SK-N-SH (cell line): Measurements from ENCODE around the gene TOPBP1. TPM values are rescaled to one million over a fixed set of nuclear protein-coding genes. Genes with fewer than 3 reads are reported as not detected.

Source experiments
- CTCF ChIA-PET: fragments of 300-600, 350-600 bp; formaldehyde crosslinking; extraction: SDS; loops from one replicate; lab custom pipeline; 2021; lab: Yijun Ruan, JAX
- POLR2A ChIA-PET: fragments of 350-600 bp; sonication (Branson Sonifier 250); formaldehyde crosslinking; extraction: SDS; loops from one replicate; lab custom pipeline; 2020; ENCODE audit warnings: antibody characterized with exemption, inconsistent platforms; lab: Yijun Ruan, JAX
- DNase-seq: peaks from one replicate; pipeline ENCODE4 v3.0.0; 2012
- H2AFZ ChIP-seq: fragments of 200-600 bp; sonication (generic); 2 replicates; pipeline ENCODE4 v1.8.1; 2016; ENCODE audit warnings: antibody characterized with exemption, mild to moderate bottlenecking, low read depth
- H3F3A ChIP-seq: fragments of 200-600 bp; sonication (generic); replicated peaks from 2 replicates; pipeline ENCODE3; 2016; ENCODE audit warnings: antibody characterized with exemption, mild to moderate bottlenecking; ENCODE audit not compliant: insufficient read depth
- H3K27ac ChIP-seq, 2 experiments: fragments of 200-500 bp in 1 of 2; fragments of 200-600 bp in 1 of 2; sonication (Bioruptor generic) in 1 of 2; sonication (generic), shearing (Covaris generic) in 1 of 2; 2 replicates each; pipeline versions ENCODE4 v1.5.1 to v1.6.1; 2014 to 2016; ENCODE audit warnings: low read depth in 2 of 2, inconsistent platforms in 1 of 2, low read length in 1 of 2, mild to moderate bottlenecking in 1 of 2, mixed read lengths in 1 of 2
- H3K27me3 ChIP-seq: fragments of 200-600 bp; sonication (generic), shearing (Covaris generic); 2 replicates; pipeline ENCODE4 v1.6.1; 2016; ENCODE audit warnings: mixed run types; ENCODE audit not compliant: insufficient read depth
- H3K36me3 ChIP-seq, 2 experiments: fragments of 200-500 bp in 1 of 2; fragments of 200-600 bp in 1 of 2; sonication (Bioruptor generic) in 1 of 2; sonication (generic) in 1 of 2; replicated peaks in 1 of 2; 2 replicates each; pipeline versions ENCODE3 to v1.5.1; 2014 to 2016; ENCODE audit warnings: low read length in 1 of 2, mild to moderate bottlenecking in 1 of 2; ENCODE audit not compliant: insufficient read depth in 2 of 2, control insufficient read depth in 1 of 2
- H3K4me1 ChIP-seq, 2 experiments: fragments of 200-500 bp in 1 of 2; fragments of 200-600 bp in 1 of 2; sonication (Bioruptor generic) in 1 of 2; sonication (generic), shearing (Covaris generic) in 1 of 2; 2 replicates each; pipeline versions ENCODE4 v1.5.1 to v1.6.1; 2014 to 2016; ENCODE audit warnings: low read depth in 1 of 2, low read length in 1 of 2, mixed run types in 1 of 2; ENCODE audit not compliant: insufficient read depth in 2 of 2, control insufficient read depth in 1 of 2
- H3K4me2 ChIP-seq: fragments of 200-600 bp; sonication (generic), shearing (Covaris generic); 2 replicates; pipeline ENCODE4 v1.6.1; 2017; ENCODE audit warnings: mixed run types
- H3K4me3 ChIP-seq, 2 experiments: fragments of 200-500 bp in 1 of 2; fragments of 200-600 bp in 1 of 2; sonication (Bioruptor generic) in 1 of 2; sonication (generic), shearing (Covaris generic) in 1 of 2; 2 replicates each; pipeline versions ENCODE4 v1.5.1 to v1.8.1; 2014 to 2016; ENCODE audit warnings: low read depth in 2 of 2, inconsistent platforms in 1 of 2, low read length in 1 of 2, mild to moderate bottlenecking in 1 of 2, mixed read lengths in 1 of 2, moderate library complexity in 1 of 2
- H3K79me2 ChIP-seq: fragments of 200-600 bp; sonication (generic); 2 replicates; pipeline ENCODE4 v1.8.1; 2017; ENCODE audit warnings: mild to moderate bottlenecking; ENCODE audit not compliant: insufficient read depth
- H3K9ac ChIP-seq: fragments of 200-600 bp; sonication (generic); 2 replicates; pipeline ENCODE4 v1.6.1; 2017; ENCODE audit warnings: mixed run types
- H3K9me2 ChIP-seq: fragments of 200-600 bp; sonication (generic); 2 replicates; pipeline ENCODE4 v1.6.1; 2017; ENCODE audit warnings: mixed run types
- H3K9me3 ChIP-seq: fragments of 200-600 bp; sonication (generic); 2 replicates; pipeline ENCODE4 v1.6.1; 2017; ENCODE audit warnings: mixed run types, mild to moderate bottlenecking, moderate library complexity
- H4K20me1 ChIP-seq: fragments of 200-600 bp; sonication (generic); 2 replicates; pipeline ENCODE4 v1.6.1; 2017; ENCODE audit warnings: mild to moderate bottlenecking, mixed run types; ENCODE audit not compliant: insufficient read depth
- CTCF ChIP-seq: fragments of 200-600 bp; sonication (generic); IDR thresholded peaks from 2 replicates; pipeline ENCODE4 v1.6.1; 2017; ENCODE audit warnings: antibody characterized with exemption, mild to moderate bottlenecking, moderate library complexity
- ELF1 ChIP-seq: IDR thresholded peaks from 2 replicates; pipeline ENCODE4 v1.4.0; 2012
- EZH2phosphoT487 ChIP-seq: fragments of 200-600 bp; sonication (generic); IDR thresholded peaks from 2 replicates; pipeline ENCODE4 v1.6.1; 2017; ENCODE audit warnings: low read depth, mixed run types, mild to moderate bottlenecking, antibody characterized with exemption, moderate library complexity, borderline replicate concordance
- FOSL2 ChIP-seq: IDR thresholded peaks from 2 replicates; pipeline ENCODE4 v1.4.0; 2012; ENCODE audit warnings: low read depth, mild to moderate bottlenecking, moderate library complexity, borderline replicate concordance
- FOXJ3 ChIP-seq: sonication (generic); formaldehyde crosslinking; IDR thresholded peaks from 2 replicates; pipeline ENCODE4 v1.5.1; 2020; ENCODE audit warnings: mild to moderate bottlenecking, missing genetic modification reagents
- FOXM1 ChIP-seq: IDR thresholded peaks from 2 replicates; pipeline ENCODE4 v1.4.0; 2012; ENCODE audit warnings: low read depth, mild to moderate bottlenecking
- GABPA ChIP-seq: IDR thresholded peaks from 2 replicates; pipeline ENCODE4 v1.4.0; 2012; ENCODE audit warnings: low read depth, mild to moderate bottlenecking
- IRF3 ChIP-seq: fragments of 150-350 bp; IDR thresholded peaks from 2 replicates; pipeline ENCODE4 v1.6.1; 2016; ENCODE audit warnings: mild to moderate bottlenecking, low read depth, low read length
- JUND ChIP-seq: IDR thresholded peaks from 2 replicates; pipeline ENCODE4 v1.4.0; 2012
- NFIC ChIP-seq: IDR thresholded peaks from 2 replicates; pipeline ENCODE4 v1.4.0; 2012; ENCODE audit warnings: borderline replicate concordance
- PBX3 ChIP-seq: IDR thresholded peaks from 2 replicates; pipeline ENCODE4; 2012
- POLR2AphosphoS5 ChIP-seq: IDR thresholded peaks from 2 replicates; pipeline ENCODE4 v1.6.1; 2012; ENCODE audit warnings: low read depth, low read length
- RFX5 ChIP-seq: IDR thresholded peaks from 2 replicates; pipeline ENCODE4 v1.6.1; 2012; ENCODE audit warnings: mild to moderate bottlenecking, improper control_type of control experiment, low read length
- RXRA ChIP-seq: IDR thresholded peaks from 2 replicates; pipeline ENCODE4 v1.4.0; 2012; ENCODE audit warnings: low read depth, mild to moderate bottlenecking, borderline replicate concordance
- SMC3 ChIP-seq: IDR thresholded peaks from 2 replicates; pipeline ENCODE4 v1.6.1; 2012; ENCODE audit warnings: low read depth, low read length, improper control_type of control experiment
- TAF1 ChIP-seq: IDR thresholded peaks from 2 replicates; pipeline ENCODE4 v1.6.1; 2012; ENCODE audit warnings: low read depth, mild to moderate bottlenecking, low read length, moderate library complexity, borderline replicate concordance
- TCF12 ChIP-seq: IDR thresholded peaks from 2 replicates; pipeline ENCODE4 v1.4.0; 2012
- TEAD4 ChIP-seq: IDR thresholded peaks from 2 replicates; pipeline ENCODE4 v1.4.0; 2012; ENCODE audit warnings: mild to moderate bottlenecking, borderline replicate concordance; ENCODE audit not compliant: insufficient read depth
- YY1 ChIP-seq: IDR thresholded peaks from 2 replicates; pipeline ENCODE4 v1.4.0; 2012; ENCODE audit warnings: low read depth, mild to moderate bottlenecking
- ZBTB33 ChIP-seq: IDR thresholded peaks from 2 replicates; pipeline ENCODE4 v1.4.0; 2012; ENCODE audit warnings: low read depth, borderline replicate concordance
- WGBS: methylation state at CpG from one replicate; pipeline ENCODE4 v1.1.6; 2017; ENCODE audit warnings: low lambda C conversion rate; 5-methylcytosine and 5-hydroxymethylcytosine counted together
- polyA plus RNA-seq, 3 experiments: library from polyadenylated mRNA; depleted of rRNA; stranded (reverse); fragments of >200 nt; gene quantifications; 2 replicates each; pipeline ENCODE4 v1.2.3, GENCODE V29; 2012

TOPBP1 gene
- polyA plus RNA-seq, 1 of the 3 experiments (the other 2 are of a cell fraction): 15.7 TPM

- H3K9me3 ChIP-seq: no peaks in the 10 kb centered on the region
- DNase-seq: no peak
- H3K27ac ChIP-seq: no peak overlapping the region
- no peaks in the 10 kb centered on the region for H3K79me2 ChIP-seq
- H3K4me2 ChIP-seq: no peak overlapping the region
- H3F3A ChIP-seq: no peaks in the 10 kb centered on the region
- no peak overlapping the region for H2AFZ ChIP-seq
- ChIA-PET POLR2A (no interaction called here), CTCF (interaction anchor here (1.0 kb wide), 1 partner anchor 11 kb away, joined by 3 read pairs; no protein-coding TSS in a partner anchor)
- H3K4me3 ChIP-seq: no peak overlapping the region
- TF ChIP-seq RFX5 (no peak), CTCF (no peak), ZBTB33 (no peak), FOSL2 (no peak), ELF1 (no peak)
- H3K27me3 ChIP-seq: no peaks in the 10 kb centered on the region
- H3K4me1 ChIP-seq: no peaks in the 10 kb centered on the region; a peak in 1 of 4 replicates
- no peaks in the 10 kb centered on the region for H3K9me2 ChIP-seq
- no peaks in the 10 kb centered on the region for H4K20me1 ChIP-seq
- no peak overlapping the region for H3K9ac ChIP-seq
- 97% methylated on average over 13 of the region's 13 CpGs for WGBS
- peaks cover 69 to 77% of the 10 kb centered on the region in 2 experiments for H3K36me3 ChIP-seq
Observed at GRCh38 chr3:133620066-133620784, 41.5 kb downstream of the TOPBP1 start.

- Histone ChIP-seq H3F3A (peaks cover 3% of the 10 kb centered on the region), H3K4me3 (no peak overlapping the region), H3K4me2 (no peak overlapping the region), H3K79me2 (0 out of 2 replicates have a peak, but pooled peaks cover 3% of the 10 kb centered on the region), H3K27ac (no peak overlapping the region), H3K27me3 (no peaks in the 10 kb centered on the region), H2AFZ (no peak overlapping the region), H3K9ac (no peak overlapping the region), H3K4me1 (no peaks in the 10 kb centered on the region), H3K9me3 (no peaks in the 10 kb centered on the region), H3K9me2 (no peaks in the 10 kb centered on the region), H4K20me1 (no peaks in the 10 kb centered on the region), H3K36me3 (peaks cover 53 to 71% of the 10 kb centered on the region in 2 experiments)
- DNase-seq: no peak
- WGBS: 94% methylated on average over 2 of the region's 2 CpGs
- CTCF ChIA-PET: no interaction called here
- POLR2A ChIA-PET: no interaction called here
- TF ChIP-seq FOXJ3: no peak
- no peak for TF ChIP-seq RFX5
- TF ChIP-seq IRF3: no peak
- TF ChIP-seq GABPA: no peak
- TF ChIP-seq JUND: no peak
- no peak for TF ChIP-seq TEAD4
- TF ChIP-seq ELF1: no peak
- TF ChIP-seq ZBTB33: no peak
- TF ChIP-seq POLR2AphosphoS5: no peak
- TF ChIP-seq EZH2phosphoT487: no peak
- no peak for TF ChIP-seq PBX3
- no peak for TF ChIP-seq NFIC
- TF ChIP-seq FOXM1: no peak
- TF ChIP-seq TAF1: no peak
- no peak for TF ChIP-seq SMC3
- TF ChIP-seq RXRA: no peak
- no peak for TF ChIP-seq YY1
- no peak for TF ChIP-seq TCF12
Observed at GRCh38 chr3:133611534-133611933, 50.2 kb downstream of the TOPBP1 start.
